ENCODE data around the gene UBR4. TPM values are rescaled to one million over a fixed set of nuclear protein-coding genes. Genes with fewer than 3 reads are reported as not detected.

The UBR4 gene
- polyA plus RNA-seq, 1 experiment = 80.0 TPM

DNA sequence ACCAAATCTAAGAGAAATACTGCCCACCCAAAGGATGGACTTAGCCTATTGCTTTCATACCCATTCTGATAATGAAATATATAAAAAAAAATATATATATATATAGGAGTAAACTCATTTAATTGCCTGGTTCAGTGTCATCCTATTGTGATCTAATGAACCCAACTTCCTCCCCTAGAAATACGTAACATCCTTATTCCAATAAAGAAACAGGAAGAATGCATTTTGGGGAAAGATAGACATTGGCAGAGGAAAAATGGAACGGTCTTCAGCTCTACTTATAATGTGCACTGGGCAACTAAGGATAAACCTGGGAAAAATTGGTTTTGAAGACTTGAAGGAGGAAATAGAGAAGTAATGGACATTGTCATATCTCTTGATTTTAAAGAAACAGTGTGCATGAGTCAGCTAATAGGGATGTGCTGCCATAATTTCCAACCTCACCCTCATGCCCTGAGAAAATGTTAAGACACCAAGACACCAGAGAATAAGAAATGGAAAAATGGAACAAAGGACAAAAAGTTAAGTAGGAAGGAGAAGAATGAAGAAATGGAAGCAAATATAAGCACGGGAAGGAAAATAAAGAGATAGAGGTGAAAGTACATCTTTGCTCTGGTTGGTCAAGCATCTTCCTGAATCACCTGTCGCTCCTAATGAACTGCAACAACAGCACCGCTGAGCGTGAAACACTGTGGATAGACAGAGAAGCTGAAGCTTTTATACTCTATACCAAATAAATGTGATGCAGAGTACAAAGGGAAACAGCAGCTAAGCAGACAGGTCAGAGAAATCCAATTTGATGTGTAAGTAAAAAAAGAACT is 5.4 kb downstream of the UBR4 start:
- TF ChIP-seq CTCF (IDR thresholded peaks at IDR 0.05; ENCODE audit: insufficient read depth, low read depth, low read length) = no peak
- Histone ChIP-seq H3K36me3 (ENCODE audit: control insufficient read depth, insufficient read depth, low read length) (peaks cover 1% of the 10 kb centered on the region; the same call in 1 of the 2 replicates), H3K4me3 (ENCODE audit: low read depth, low read length) (no peak overlapping the region), H3K27me3 (ENCODE audit: control insufficient read depth, insufficient read depth, low read length) (no peaks in the 10 kb centered on the region)
- ChIA-PET POLR2A (no interaction called here), CTCF (interaction anchor here (1.1 kb wide), 1 partner anchor 298 kb away, joined by 3 read pairs; no protein-coding TSS in a partner anchor)
- no peak for DNase-seq (ENCODE audit: low read depth)

GRCh38 chr1:19203440-19203839 is 6.6 kb downstream of the UBR4 start:
- H3K27me3 ChIP-seq (ENCODE audit: control insufficient read depth, insufficient read depth, low read length) = no peaks in the 10 kb centered on the region
- DNase-seq (ENCODE audit: low read depth) = no peak
- TF ChIP-seq CTCF (IDR thresholded peaks at IDR 0.05; ENCODE audit: insufficient read depth, low read depth, low read length) = no peak
- peaks cover 9% of the 10 kb centered on the region for H3K36me3 ChIP-seq (ENCODE audit: control insufficient read depth, insufficient read depth, low read length)
- CTCF ChIA-PET = interaction anchor here (0.7 kb wide), 1 partner anchor 139 kb away, joined by 3 read pairs; no protein-coding TSS in a partner anchor
- POLR2A ChIA-PET = no interaction called here
- no peak overlapping the region for H3K4me3 ChIP-seq (ENCODE audit: low read depth, low read length)

- Histone ChIP-seq H3K27me3 (ENCODE audit: control insufficient read depth, insufficient read depth, low read length) (no peaks in the 10 kb centered on the region), H3K36me3 (ENCODE audit: control insufficient read depth, insufficient read depth, low read length) (peaks cover 14% of the 10 kb centered on the region), H3K4me3 (ENCODE audit: low read depth, low read length) (no peak overlapping the region)
- ChIA-PET POLR2A (interaction anchor here (0.6 kb wide), 1 partner anchor 110 kb away, joined by 4 read pairs; no protein-coding TSS in a partner anchor), CTCF (no interaction called here)
- DNase-seq (ENCODE audit: low read depth) = no peak
- no peak for TF ChIP-seq CTCF (IDR thresholded peaks at IDR 0.05; ENCODE audit: insufficient read depth, low read depth, low read length)
These were observed 7.7 kb downstream of the UBR4 start for GRCh38 chr1:19202396-19202795.

GRCh38 chr1:19199969-19200604 is 10.0 kb downstream of the UBR4 start:
- TF ChIP-seq CTCF (IDR thresholded peaks at IDR 0.05; ENCODE audit: insufficient read depth, low read depth, low read length) = no peak
- H3K36me3 ChIP-seq (ENCODE audit: control insufficient read depth, insufficient read depth, low read length) = peaks cover 20% of the 10 kb centered on the region
- ChIA-PET POLR2A (no interaction called here), CTCF (interaction anchor here (0.8 to 1.4 kb wide), 2 partner anchors 10 to 22 kb away, joined by 3 to 6 read pairs; partner anchors contain the start of gene UBR4)
- no peak for DNase-seq (ENCODE audit: low read depth)
- H3K4me3 ChIP-seq (ENCODE audit: low read depth, low read length) = no peak overlapping the region
- H3K27me3 ChIP-seq (ENCODE audit: control insufficient read depth, insufficient read depth, low read length) = no peaks in the 10 kb centered on the region

- DNase-seq (ENCODE audit: low read depth) = no peak
- ChIA-PET CTCF (interaction anchor here (0.8 to 2.4 kb wide), 2 partner anchors 11 to 37 kb away, joined by 3 to 6 read pairs; partner anchors contain the start of gene UBR4), POLR2A (no interaction called here)
- no peaks in the 10 kb centered on the region for H3K27me3 ChIP-seq (ENCODE audit: control insufficient read depth, insufficient read depth, low read length)
- peaks cover 20% of the 10 kb centered on the region for H3K36me3 ChIP-seq (ENCODE audit: control insufficient read depth, insufficient read depth, low read length)
- no peak overlapping the region for H3K4me3 ChIP-seq (ENCODE audit: low read depth, low read length)
- no peak for TF ChIP-seq CTCF (IDR thresholded peaks at IDR 0.05; ENCODE audit: insufficient read depth, low read depth, low read length)
These were observed 10.6 kb downstream of the UBR4 start for GRCh38 chr1:19199329-19199968.

All from BJ (cell line).